ENCODE measurements around the gene NECTIN4. TPM values are rescaled to one million over a fixed set of nuclear protein-coding genes. Genes with fewer than 3 reads are reported as not detected.
"Not testable (repeated sequence)": the region's sequence is repeated elsewhere in the genome, so short reads cannot be mapped to it uniquely, and the experiment has no call there.

Gene NECTIN4
- total RNA-seq, 1 donor from 2014 or later = 13.6 TPM

DNA sequence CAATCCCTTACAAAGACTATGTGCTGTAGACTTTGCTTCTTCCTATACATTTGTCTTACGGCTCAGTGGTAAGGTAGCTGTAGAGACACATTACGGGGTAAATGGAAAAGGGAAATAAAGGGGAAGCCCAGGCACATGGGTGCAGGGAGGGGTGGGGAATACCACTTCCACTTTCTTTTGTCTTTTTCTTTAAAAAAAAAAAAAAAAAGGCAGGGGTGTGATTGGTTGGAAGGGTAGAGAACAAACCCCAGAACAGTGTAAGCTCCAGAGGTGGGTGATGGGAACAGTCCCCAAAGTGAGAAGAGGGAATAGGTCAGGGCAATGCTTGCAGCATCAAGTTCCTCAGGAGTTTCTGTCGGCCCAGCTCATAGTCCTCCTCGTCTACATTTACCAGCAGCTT is 32.5 kb upstream of the NECTIN4 start:
- DNase-seq (ENCODE audit: low read depth) = no peak
- Histone ChIP-seq H3K4me3 (ENCODE audit: low read depth, low read length) (no peak overlapping the region), H3K27me3 (ENCODE audit: control insufficient read depth, insufficient read depth, low read length) (no peaks in the 10 kb centered on the region), H3K36me3 (ENCODE audit: control insufficient read depth, insufficient read depth, low read length) (peaks cover 2% of the 10 kb centered on the region)
- TF ChIP-seq, protein P1, sequence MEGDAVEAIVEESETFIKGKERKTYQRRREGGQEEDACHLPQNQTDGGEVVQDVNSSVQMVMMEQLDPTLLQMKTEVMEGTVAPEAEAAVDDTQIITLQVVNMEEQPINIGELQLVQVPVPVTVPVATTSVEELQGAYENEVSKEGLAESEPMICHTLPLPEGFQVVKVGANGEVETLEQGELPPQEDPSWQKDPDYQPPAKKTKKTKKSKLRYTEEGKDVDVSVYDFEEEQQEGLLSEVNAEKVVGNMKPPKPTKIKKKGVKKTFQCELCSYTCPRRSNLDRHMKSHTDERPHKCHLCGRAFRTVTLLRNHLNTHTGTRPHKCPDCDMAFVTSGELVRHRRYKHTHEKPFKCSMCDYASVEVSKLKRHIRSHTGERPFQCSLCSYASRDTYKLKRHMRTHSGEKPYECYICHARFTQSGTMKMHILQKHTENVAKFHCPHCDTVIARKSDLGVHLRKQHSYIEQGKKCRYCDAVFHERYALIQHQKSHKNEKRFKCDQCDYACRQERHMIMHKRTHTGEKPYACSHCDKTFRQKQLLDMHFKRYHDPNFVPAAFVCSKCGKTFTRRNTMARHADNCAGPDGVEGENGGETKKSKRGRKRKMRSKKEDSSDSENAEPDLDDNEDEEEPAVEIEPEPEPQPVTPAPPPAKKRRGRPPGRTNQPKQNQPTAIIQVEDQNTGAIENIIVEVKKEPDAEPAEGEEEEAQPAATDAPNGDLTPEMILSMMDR (IDR thresholded peaks at IDR 0.05; ENCODE audit: insufficient read depth, low read length, poor library complexity, severe bottlenecking) = no peak

DNA sequence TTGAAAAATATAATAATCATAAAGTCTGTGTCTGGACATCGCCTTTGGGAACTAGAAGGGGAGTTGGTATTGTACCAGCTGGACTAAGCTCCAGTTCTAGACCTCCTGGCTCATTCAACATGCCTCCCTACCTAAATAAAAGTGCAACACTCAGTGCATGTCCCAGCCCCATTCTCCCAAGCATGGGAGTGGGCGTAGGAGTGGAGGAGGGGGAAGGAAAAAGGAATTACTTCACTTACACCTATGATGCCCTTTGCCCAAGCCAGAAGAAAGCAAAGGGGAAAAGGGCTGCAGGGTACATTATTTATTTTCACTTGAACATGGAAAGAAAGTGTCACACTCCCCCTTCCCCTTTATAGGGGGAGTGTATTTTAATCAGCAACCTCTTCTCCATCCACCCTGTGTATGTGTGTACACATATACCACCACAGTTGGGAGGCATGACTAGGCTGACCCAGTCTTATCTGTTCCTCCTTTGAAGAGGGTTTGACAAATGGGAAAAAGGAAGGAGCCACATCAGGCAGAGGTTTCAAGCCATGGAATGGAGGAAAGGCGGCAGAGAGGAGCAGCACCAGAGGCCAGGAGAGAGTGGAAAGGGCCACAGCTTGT is 31.8 kb upstream of the NECTIN4 start:
- no peaks in the 10 kb centered on the region for H3K27me3 ChIP-seq (ENCODE audit: control insufficient read depth, insufficient read depth, low read length)
- peaks cover 2% of the 10 kb centered on the region for H3K36me3 ChIP-seq (ENCODE audit: control insufficient read depth, insufficient read depth, low read length)
- TF ChIP-seq, protein P1 (IDR thresholded peaks at IDR 0.05; ENCODE audit: insufficient read depth, low read length, poor library complexity, severe bottlenecking) = no peak
- H3K4me3 ChIP-seq (ENCODE audit: low read depth, low read length) = no peak overlapping the region
- DNase-seq (ENCODE audit: low read depth) = no peak

DNA sequence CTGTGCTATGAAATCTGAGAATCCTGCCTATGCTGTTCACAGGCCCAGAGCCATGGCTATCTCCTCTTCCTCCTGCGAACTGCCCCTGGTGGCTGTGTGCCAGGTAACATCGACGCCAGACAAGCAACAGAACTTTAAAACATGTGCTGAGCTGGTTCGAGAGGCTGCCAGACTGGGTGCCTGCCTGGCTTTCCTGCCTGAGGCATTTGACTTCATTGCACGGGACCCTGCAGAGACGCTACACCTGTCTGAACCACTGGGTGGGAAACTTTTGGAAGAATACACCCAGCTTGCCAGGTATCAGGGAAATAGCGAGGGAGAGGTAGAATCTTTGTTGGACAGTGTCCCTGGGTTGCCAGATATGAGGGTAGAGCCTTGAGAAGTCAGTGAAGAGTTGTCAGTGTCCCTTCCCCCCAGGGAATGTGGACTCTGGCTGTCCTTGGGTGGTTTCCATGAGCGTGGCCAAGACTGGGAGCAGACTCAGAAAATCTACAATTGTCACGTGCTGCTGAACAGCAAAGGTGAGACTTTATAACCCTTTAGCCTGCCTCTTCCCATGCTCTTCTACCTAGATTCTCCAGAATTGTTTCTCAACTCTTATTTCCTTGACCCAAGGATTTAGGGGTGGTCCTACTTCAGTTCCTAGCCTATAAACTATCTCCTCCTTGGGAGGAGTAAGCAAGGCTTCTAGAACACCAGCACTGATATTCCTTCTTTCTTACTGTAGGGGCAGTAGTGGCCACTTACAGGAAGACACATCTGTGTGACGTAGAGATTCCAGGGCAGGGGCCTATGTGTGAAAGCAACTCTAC is 29.9 kb upstream of the NECTIN4 start:
- DNase-seq (ENCODE audit: low read depth) = no peak
- Histone ChIP-seq H3K36me3 (ENCODE audit: control insufficient read depth, insufficient read depth, low read length) (peaks cover 2% of the 10 kb centered on the region), H3K27me3 (ENCODE audit: control insufficient read depth, insufficient read depth, low read length) (no peaks in the 10 kb centered on the region), H3K4me3 (ENCODE audit: low read depth, low read length) (peak overlapping the region; percentile 99)
- TF ChIP-seq, protein P1 (IDR thresholded peaks at IDR 0.05; ENCODE audit: insufficient read depth, low read length, poor library complexity, severe bottlenecking) = peak; percentile 42

DNA sequence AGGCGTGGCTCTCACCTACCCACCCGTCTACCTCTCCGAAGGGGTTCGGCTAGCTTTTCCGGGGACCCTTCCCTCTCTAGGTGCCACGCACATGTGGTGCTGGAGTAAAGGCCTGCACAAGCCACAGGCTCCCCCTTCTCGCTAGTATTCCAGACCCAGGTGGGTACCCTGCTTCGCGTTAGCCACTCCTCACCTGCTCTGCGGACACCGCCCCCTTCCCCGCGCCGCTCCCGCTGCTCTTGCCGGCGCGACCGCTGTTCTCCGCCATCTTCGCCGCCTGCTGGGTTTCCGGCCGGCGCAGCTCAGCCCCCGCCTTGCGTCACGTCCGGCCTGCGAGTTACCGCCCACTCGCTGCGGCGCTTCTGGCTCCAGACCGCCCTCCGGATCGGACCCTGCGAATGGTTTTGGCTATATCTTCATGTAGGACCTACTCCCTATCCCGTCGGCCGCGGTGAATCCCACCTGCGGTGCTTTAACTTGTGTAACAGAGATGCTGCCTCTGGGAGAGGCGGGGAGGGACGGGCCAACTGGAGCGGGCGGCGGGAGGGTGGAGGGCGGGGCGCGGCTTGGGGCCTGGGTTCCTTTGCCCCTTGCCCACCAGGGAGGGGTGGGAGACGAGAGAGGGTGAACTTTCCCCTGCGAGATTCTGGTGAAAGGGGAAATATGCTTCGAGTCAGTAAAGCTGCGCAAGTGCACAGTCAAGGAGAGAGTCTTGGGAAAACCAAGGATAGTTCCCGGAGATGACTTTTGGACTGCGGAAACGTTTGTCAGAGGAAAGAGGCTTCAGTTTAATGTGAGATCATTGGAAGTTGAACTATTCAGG is 28.6 kb upstream of the NECTIN4 start, which contains the start of the genes NIT1 and PFDN2:
NIT1 (plus strand) TSS at position 347 of the 823 bp plus-strand sequence; CDS start at position 419, 72 bp downstream.
PFDN2 (minus strand) TSS at position 279 of the 823 bp plus-strand sequence; CDS start at position 268, 11 bp downstream.
- DNase-seq (ENCODE audit: low read depth) = no peak
- H3K36me3 ChIP-seq (ENCODE audit: control insufficient read depth, insufficient read depth, low read length) = peaks cover 2% of the 10 kb centered on the region
- TF ChIP-seq, protein P1 (IDR thresholded peaks at IDR 0.05; ENCODE audit: insufficient read depth, low read length, poor library complexity, severe bottlenecking) = no peak
- peak within 1 kb of the TSS; percentile 99 for H3K4me3 ChIP-seq (ENCODE audit: low read depth, low read length)
- no peaks in the 10 kb centered on the region for H3K27me3 ChIP-seq (ENCODE audit: control insufficient read depth, insufficient read depth, low read length)

DNA sequence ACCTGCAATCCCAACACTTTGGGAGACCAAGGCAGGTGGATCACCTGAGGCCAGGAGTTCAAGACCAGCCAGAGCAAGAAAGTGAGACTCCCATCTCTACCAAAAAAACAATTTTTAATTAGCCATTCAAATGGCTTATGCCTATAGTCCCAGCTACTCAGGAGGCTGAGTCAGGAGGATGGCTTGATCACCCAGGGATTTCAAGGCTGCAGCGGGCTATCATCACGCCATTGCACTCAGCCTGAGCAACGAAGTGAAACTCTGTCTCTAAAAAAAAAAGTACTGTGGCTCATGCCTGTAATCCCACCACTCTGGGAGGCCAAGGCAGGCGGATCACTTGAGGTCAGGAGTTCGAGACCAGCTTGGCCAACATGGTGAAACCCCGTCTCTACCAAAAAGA is 26.6 kb upstream of the NECTIN4 start:
- H3K4me3 ChIP-seq (ENCODE audit: low read depth, low read length); H3K27me3 ChIP-seq (ENCODE audit: control insufficient read depth, insufficient read depth, low read length); H3K36me3 ChIP-seq (ENCODE audit: control insufficient read depth, insufficient read depth, low read length); DNase-seq (ENCODE audit: low read depth): not testable (repeated sequence)

Measured in kidney epithelial cell (primary cell).